ENCODE measurements around the gene TXNL4B.

DNA sequence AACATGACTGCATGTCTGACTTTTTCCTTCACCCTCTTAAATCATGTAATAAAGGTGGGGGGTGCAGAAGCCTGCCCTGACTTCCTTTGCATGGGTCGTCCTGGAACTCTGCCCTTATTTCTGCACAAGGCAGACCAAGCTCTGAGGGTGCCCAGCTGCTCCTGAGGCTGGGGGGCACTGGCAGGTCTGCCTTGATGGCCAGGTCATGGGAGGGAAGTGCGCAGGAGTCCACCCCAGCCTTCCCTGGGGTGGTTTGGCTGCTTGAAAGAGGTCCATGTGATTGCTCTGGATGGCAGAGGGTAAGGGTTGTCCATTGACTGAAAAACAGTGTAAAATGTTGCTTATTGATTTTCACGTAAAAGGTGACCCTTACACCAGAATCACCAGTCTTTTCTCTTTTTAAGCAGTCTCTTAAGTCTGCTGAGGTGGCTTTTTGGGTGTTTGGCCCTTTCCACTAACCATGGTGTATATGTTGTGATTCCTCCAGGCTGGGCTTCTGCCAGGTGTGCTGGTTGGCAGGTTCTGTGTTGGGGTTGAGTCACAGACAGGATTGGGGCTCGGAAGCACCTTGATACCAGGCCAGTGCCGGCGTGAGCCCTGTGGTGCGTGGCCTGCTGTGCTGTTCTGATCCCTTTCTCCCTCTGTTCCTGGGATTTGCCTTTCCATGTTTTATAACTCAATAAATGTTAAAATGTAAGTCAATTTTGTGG is 19.6 kb upstream of the TXNL4B start:
- TF ChIP-seq TCF7 (CRISPR knock-in tag; IDR thresholded peaks at IDR 0.05; ENCODE audit: low read depth) (no peak), JUN (CRISPR knock-in tag; IDR thresholded peaks at IDR 0.05) (no peak), FOXK1 (CRISPR knock-in tag; IDR thresholded peaks at IDR 0.05) (no peak), CREB1 (CRISPR knock-in tag; IDR thresholded peaks at IDR 0.05) (no peak), FOXJ3 (CRISPR knock-in tag; IDR thresholded peaks at IDR 0.05; ENCODE audit: borderline replicate concordance) (no peak)
- TF ChIP-seq, protein P1, sequence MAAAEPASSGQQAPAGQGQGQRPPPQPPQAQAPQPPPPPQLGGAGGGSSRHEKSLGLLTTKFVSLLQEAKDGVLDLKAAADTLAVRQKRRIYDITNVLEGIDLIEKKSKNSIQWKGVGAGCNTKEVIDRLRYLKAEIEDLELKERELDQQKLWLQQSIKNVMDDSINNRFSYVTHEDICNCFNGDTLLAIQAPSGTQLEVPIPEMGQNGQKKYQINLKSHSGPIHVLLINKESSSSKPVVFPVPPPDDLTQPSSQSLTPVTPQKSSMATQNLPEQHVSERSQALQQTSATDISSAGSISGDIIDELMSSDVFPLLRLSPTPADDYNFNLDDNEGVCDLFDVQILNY (CRISPR knock-in tag; IDR thresholded peaks at IDR 0.05), result no peak
- TF ChIP-seq, protein P2, sequence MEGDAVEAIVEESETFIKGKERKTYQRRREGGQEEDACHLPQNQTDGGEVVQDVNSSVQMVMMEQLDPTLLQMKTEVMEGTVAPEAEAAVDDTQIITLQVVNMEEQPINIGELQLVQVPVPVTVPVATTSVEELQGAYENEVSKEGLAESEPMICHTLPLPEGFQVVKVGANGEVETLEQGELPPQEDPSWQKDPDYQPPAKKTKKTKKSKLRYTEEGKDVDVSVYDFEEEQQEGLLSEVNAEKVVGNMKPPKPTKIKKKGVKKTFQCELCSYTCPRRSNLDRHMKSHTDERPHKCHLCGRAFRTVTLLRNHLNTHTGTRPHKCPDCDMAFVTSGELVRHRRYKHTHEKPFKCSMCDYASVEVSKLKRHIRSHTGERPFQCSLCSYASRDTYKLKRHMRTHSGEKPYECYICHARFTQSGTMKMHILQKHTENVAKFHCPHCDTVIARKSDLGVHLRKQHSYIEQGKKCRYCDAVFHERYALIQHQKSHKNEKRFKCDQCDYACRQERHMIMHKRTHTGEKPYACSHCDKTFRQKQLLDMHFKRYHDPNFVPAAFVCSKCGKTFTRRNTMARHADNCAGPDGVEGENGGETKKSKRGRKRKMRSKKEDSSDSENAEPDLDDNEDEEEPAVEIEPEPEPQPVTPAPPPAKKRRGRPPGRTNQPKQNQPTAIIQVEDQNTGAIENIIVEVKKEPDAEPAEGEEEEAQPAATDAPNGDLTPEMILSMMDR (IDR thresholded peaks at IDR 0.05), result no peak
- TF ChIP-seq, protein P3, sequence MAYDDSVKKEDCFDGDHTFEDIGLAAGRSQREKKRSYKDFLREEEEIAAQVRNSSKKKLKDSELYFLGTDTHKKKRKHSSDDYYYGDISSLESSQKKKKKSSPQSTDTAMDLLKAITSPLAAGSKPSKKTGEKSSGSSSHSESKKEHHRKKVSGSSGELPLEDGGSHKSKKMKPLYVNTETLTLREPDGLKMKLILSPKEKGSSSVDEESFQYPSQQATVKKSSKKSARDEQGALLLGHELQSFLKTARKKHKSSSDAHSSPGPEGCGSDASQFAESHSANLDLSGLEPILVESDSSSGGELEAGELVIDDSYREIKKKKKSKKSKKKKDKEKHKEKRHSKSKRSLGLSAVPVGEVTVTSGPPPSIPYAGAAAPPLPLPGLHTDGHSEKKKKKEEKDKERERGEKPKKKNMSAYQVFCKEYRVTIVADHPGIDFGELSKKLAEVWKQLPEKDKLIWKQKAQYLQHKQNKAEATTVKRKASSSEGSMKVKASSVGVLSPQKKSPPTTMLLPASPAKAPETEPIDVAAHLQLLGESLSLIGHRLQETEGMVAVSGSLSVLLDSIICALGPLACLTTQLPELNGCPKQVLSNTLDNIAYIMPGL (CRISPR knock-in tag; IDR thresholded peaks at IDR 0.05), result no peak
- TF ChIP-seq, protein P4, sequence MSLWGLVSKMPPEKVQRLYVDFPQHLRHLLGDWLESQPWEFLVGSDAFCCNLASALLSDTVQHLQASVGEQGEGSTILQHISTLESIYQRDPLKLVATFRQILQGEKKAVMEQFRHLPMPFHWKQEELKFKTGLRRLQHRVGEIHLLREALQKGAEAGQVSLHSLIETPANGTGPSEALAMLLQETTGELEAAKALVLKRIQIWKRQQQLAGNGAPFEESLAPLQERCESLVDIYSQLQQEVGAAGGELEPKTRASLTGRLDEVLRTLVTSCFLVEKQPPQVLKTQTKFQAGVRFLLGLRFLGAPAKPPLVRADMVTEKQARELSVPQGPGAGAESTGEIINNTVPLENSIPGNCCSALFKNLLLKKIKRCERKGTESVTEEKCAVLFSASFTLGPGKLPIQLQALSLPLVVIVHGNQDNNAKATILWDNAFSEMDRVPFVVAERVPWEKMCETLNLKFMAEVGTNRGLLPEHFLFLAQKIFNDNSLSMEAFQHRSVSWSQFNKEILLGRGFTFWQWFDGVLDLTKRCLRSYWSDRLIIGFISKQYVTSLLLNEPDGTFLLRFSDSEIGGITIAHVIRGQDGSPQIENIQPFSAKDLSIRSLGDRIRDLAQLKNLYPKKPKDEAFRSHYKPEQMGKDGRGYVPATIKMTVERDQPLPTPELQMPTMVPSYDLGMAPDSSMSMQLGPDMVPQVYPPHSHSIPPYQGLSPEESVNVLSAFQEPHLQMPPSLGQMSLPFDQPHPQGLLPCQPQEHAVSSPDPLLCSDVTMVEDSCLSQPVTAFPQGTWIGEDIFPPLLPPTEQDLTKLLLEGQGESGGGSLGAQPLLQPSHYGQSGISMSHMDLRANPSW (CRISPR knock-in tag; conservative IDR thresholded peaks at IDR 0.05; ENCODE audit: low read depth), result no peak

All from WTC11 (cell line).